ENCODE results near the gene VBP1. TPM values are rescaled to one million over a fixed set of nuclear protein-coding genes. Genes with fewer than 3 reads are reported as not detected.
A peak's percentile ranks its signal among the peaks of the same experiment; 100 is the strongest.
"Not testable (repeated sequence)": the region's sequence is repeated elsewhere in the genome, so short reads cannot be mapped to it uniquely, and the experiment has no call there.

Gene VBP1
- total RNA-seq = 10 to 100 TPM; 30.7 to 35.2 TPM
- 100 to 1,000 TPM in 1 of 3 donors, 10 to 100 TPM in 2; 78.9 to 112 (median 99.8) TPM for polyA plus RNA-seq
- total RNA-seq = 23.1 to 93.4 (median 39.8) reads per million in 6 experiments

GRCh38 chrX:155216179-155216939, at the start of gene VBP1:
TSS of gene VBP1 (plus strand) at chrX:155216460. CDS start at chrX:155216483, 23 bp downstream.
- Mint-ChIP-seq H3K4me3 (peak within 1 kb of the TSS; percentile 88 to 98 (median 96)), H3K27ac (peak within 1 kb of the TSS; percentile 90 to 97 (median 94)), H3K4me1 (peaks cover 9 to 28% (median 24%) of the 10 kb centered on the region in 4 donors), H3K27me3 (no peaks in the 10 kb centered on the region), H3K36me3 (peaks cover 0 to 4% (median 1%) of the 10 kb centered on the region in 3 donors), H3K9me3 (no peaks in the 10 kb centered on the region)
- ATAC-seq = peak; percentile 97 to 98
- DNase-seq = peak; percentile 72 to 93 (median 82)
- POLR2A ChIA-PET = interaction anchor here (0.6 to 3.0 kb wide), 9 partner anchors 10 to 190 kb away, joined by 3 to 20 read pairs (median 4); partner anchors contain the start of genes BRCC3, FUNDC2 and RAB39B

GRCh38 chrX:155169881-155170280, 46.4 kb upstream of the VBP1 start:
- H3K27me3 Mint-ChIP-seq = no peaks in the 10 kb centered on the region
- no peaks in the 10 kb centered on the region for H3K36me3 Mint-ChIP-seq
- H3K27ac Mint-ChIP-seq = no peak overlapping the region
- no peaks in the 10 kb centered on the region for H3K9me3 Mint-ChIP-seq
- DNase-seq = no peak
- no peak overlapping the region for H3K4me3 Mint-ChIP-seq
- ATAC-seq = no peak
- POLR2A ChIA-PET = interaction anchor here (0.5 kb wide), 1 partner anchor 24 kb away, joined by 4 read pairs; no protein-coding TSS in a partner anchor
- H3K4me1 Mint-ChIP-seq = no peaks in the 10 kb centered on the region

GRCh38 chrX:155179346-155179997, 36.8 kb upstream of the VBP1 start:
- POLR2A ChIA-PET = no interaction called here
- H3K9me3 Mint-ChIP-seq = peaks cover 0 to 1% (median 0%) of the 10 kb centered on the region in 9 donors
- ATAC-seq (no peak), DNase-seq (no peak)
- H3K4me3 Mint-ChIP-seq = no peak overlapping the region
- H3K4me1 Mint-ChIP-seq = peaks cover 0 to 3% (median 0%) of the 10 kb centered on the region in 4 donors
- H3K27ac Mint-ChIP-seq = peak overlapping the region in 1 of 10 donors; percentile 50
- no peaks in the 10 kb centered on the region for H3K27me3 Mint-ChIP-seq
- H3K36me3 Mint-ChIP-seq = no peaks in the 10 kb centered on the region

- H3K27me3 Mint-ChIP-seq = no peaks in the 10 kb centered on the region
- DNase-seq = peak in 9 of 10 donors; percentile 0 to 71 (median 39)
- peaks cover 17 to 50% (median 40%) of the 10 kb centered on the region in 4 donors for H3K4me1 Mint-ChIP-seq
- POLR2A ChIA-PET = interaction anchor here (1.2 to 2.0 kb wide), 4 partner anchors 22 to 75 kb away, joined by 3 to 20 read pairs (median 4); partner anchors contain the start of genes RAB39B and VBP1
- peak; percentile 100 for ATAC-seq
- H3K27ac Mint-ChIP-seq = peak overlapping the region; percentile 63 to 90 (median 82)
- peaks cover 0 to 12% (median 11%) of the 10 kb centered on the region in 3 donors for H3K36me3 Mint-ChIP-seq
- peaks cover 0 to 36% (median 9%) of the 10 kb centered on the region in 9 donors for H3K9me3 Mint-ChIP-seq
- H3K4me3 Mint-ChIP-seq = peak overlapping the region; percentile 45 to 82 (median 70)
Measured at GRCh38 chrX:155188786-155189185, 27.5 kb upstream of the VBP1 start.

GRCh38 chrX:155211208-155211607, 5.1 kb upstream of the VBP1 start:
- Mint-ChIP-seq H3K9me3 (no peaks in the 10 kb centered on the region), H3K4me1 (peaks cover 0 to 7% (median 4%) of the 10 kb centered on the region in 4 donors), H3K27ac (no peak overlapping the region), H3K27me3 (peaks cover 0 to 1% (median 0%) of the 10 kb centered on the region in 5 donors), H3K4me3 (no peak overlapping the region), H3K36me3 (no peaks in the 10 kb centered on the region)
- ATAC-seq (no peak), DNase-seq (no peak)
- POLR2A ChIA-PET = no interaction called here

- H3K9me3 Mint-ChIP-seq = no peaks in the 10 kb centered on the region
- H3K4me1 Mint-ChIP-seq = peaks cover 9 to 24% (median 21%) of the 10 kb centered on the region in 4 donors
- ATAC-seq (no peak), DNase-seq (no peak)
- peaks cover 0 to 1% (median 0%) of the 10 kb centered on the region in 5 donors for H3K27me3 Mint-ChIP-seq
- POLR2A ChIA-PET = no interaction called here
- H3K36me3 Mint-ChIP-seq = no peaks in the 10 kb centered on the region
- no peak overlapping the region for H3K4me3 Mint-ChIP-seq
- no peak overlapping the region for H3K27ac Mint-ChIP-seq
Measured at GRCh38 chrX:155213731-155214130, 2.5 kb upstream of the VBP1 start.

GRCh38 chrX:155215443-155216178, 649 bp upstream of the VBP1 start:
- DNase-seq (no peak), ATAC-seq (peak; percentile 36 to 49)
- H3K4me3 Mint-ChIP-seq = peak overlapping the region; percentile 88 to 98 (median 96)
- peaks cover 0 to 1% (median under 1%) of the 10 kb centered on the region in 3 donors for H3K36me3 Mint-ChIP-seq
- H3K27ac Mint-ChIP-seq = peak overlapping the region; percentile 90 to 97 (median 94)
- H3K27me3 Mint-ChIP-seq = no peaks in the 10 kb centered on the region
- POLR2A ChIA-PET = interaction anchor here (0.6 to 3.0 kb wide), 6 partner anchors 11 to 121 kb away, joined by 3 to 20 read pairs (median 4); no protein-coding TSS in a partner anchor
- peaks cover 9 to 28% (median 24%) of the 10 kb centered on the region in 4 donors for H3K4me1 Mint-ChIP-seq
- H3K9me3 Mint-ChIP-seq = no peaks in the 10 kb centered on the region

GRCh38 chrX:155216940-155217440, 730 bp downstream of the VBP1 start:
- Mint-ChIP-seq H3K27me3 (no peaks in the 10 kb centered on the region), H3K9me3 (peaks cover 0 to under 1% (median 0%) of the 10 kb centered on the region in 9 donors), H3K27ac (peak overlapping the region; percentile 90 to 97 (median 94)), H3K4me1 (peaks cover 9 to 28% (median 25%) of the 10 kb centered on the region in 4 donors), H3K36me3 (peaks cover 0 to 10% (median 1%) of the 10 kb centered on the region in 3 donors), H3K4me3 (peak overlapping the region; percentile 88 to 98 (median 96))
- no peak for DNase-seq
- POLR2A ChIA-PET = interaction anchor here (0.7 to 3.0 kb wide), 6 partner anchors 10 to 190 kb away, joined by 3 to 20 read pairs (median 5); partner anchors contain the start of genes BRCC3, FUNDC2 and RAB39B
- no peak for ATAC-seq

- POLR2A ChIA-PET = no interaction called here
- H3K4me3 Mint-ChIP-seq = peak overlapping the region in 8 of 10 donors; percentile 1 to 98 (median 45)
- ATAC-seq (no peak), DNase-seq (no peak)
- peak overlapping the region in 5 of 10 donors; percentile 7 to 31 (median 11) for H3K27ac Mint-ChIP-seq
- H3K27me3 Mint-ChIP-seq = no peaks in the 10 kb centered on the region
- peaks cover 9 to 30% (median 27%) of the 10 kb centered on the region in 4 donors for H3K4me1 Mint-ChIP-seq
- peaks cover 0 to 20% (median 1%) of the 10 kb centered on the region in 3 donors for H3K36me3 Mint-ChIP-seq
- peaks cover 0 to 3% (median 0%) of the 10 kb centered on the region in 9 donors for H3K9me3 Mint-ChIP-seq
Measured at GRCh38 chrX:155218777-155219176, 2.5 kb downstream of the VBP1 start.

GRCh38 chrX:155221351-155221750, 5.1 kb downstream of the VBP1 start:
- H3K36me3 Mint-ChIP-seq = peaks cover 5 to 35% (median 6%) of the 10 kb centered on the region in 3 donors
- peaks cover 11 to 30% (median 27%) of the 10 kb centered on the region in 4 donors for H3K4me1 Mint-ChIP-seq
- H3K27ac Mint-ChIP-seq = peak overlapping the region in 1 of 10 donors; percentile 36
- DNase-seq = no peak
- POLR2A ChIA-PET = no interaction called here
- ATAC-seq = no peak
- no peak overlapping the region for H3K4me3 Mint-ChIP-seq
- H3K27me3 Mint-ChIP-seq = no peaks in the 10 kb centered on the region
- peaks cover 0 to 5% (median 0%) of the 10 kb centered on the region in 9 donors for H3K9me3 Mint-ChIP-seq

GRCh38 chrX:155223746-155224145, 7.5 kb downstream of the VBP1 start:
- H3K4me3 Mint-ChIP-seq, H3K9me3 Mint-ChIP-seq, ATAC-seq, H3K27ac Mint-ChIP-seq, DNase-seq, H3K27me3 Mint-ChIP-seq, POLR2A ChIA-PET: not testable (repeated sequence)
- H3K36me3 Mint-ChIP-seq = peaks cover 5 to 51% (median 6%) of the 10 kb centered on the region in 3 donors
- peaks cover 4 to 15% (median 10%) of the 10 kb centered on the region in 4 donors for H3K4me1 Mint-ChIP-seq
